SH-SY5Y (cell line): ENCODE data around the gene FNIP2.

ENCODE experiments used
- GATA2 ChIP-seq: IDR thresholded peaks from 2 replicates; pipeline ENCODE4 v1.6.1; 2011; ENCODE audit warnings: mild to moderate bottlenecking, low read depth, low read length
- GATA3 ChIP-seq: IDR thresholded peaks from 2 replicates; pipeline ENCODE4 v1.6.1; 2011; ENCODE audit warnings: low read depth, mild to moderate bottlenecking, low read length, moderate library complexity

- TF ChIP-seq GATA3 (no peak), GATA2 (no peak)
Observed at GRCh38 chr4:158941895-158942294, 173.1 kb downstream of the FNIP2 start.
